IPS-18a (cell line): ENCODE measurements around the gene HCN2.

Source experiments
- H3K27ac ChIP-seq: one replicate; pipeline ENCODE4 v1.5.1; 2013; ENCODE audit warnings: low read length
- H3K27me3 ChIP-seq: one replicate; pipeline ENCODE4 v1.6.1; 2013; ENCODE audit warnings: mild to moderate bottlenecking, low read length; ENCODE audit not compliant: control insufficient read depth, insufficient read depth
- H3K36me3 ChIP-seq: one replicate; pipeline ENCODE4 v1.6.1; 2013; ENCODE audit warnings: low read depth, low read length; ENCODE audit not compliant: control insufficient read depth
- H3K4me1 ChIP-seq: one replicate; pipeline ENCODE4 v1.6.1; 2013; ENCODE audit warnings: low read depth, low read length; ENCODE audit not compliant: control insufficient read depth
- H3K4me3 ChIP-seq: one replicate; pipeline ENCODE4 v1.5.1; 2013; ENCODE audit warnings: low read length
- H3K9ac ChIP-seq: one replicate; pipeline ENCODE4 v1.6.1; 2013; ENCODE audit warnings: mild to moderate bottlenecking, low read length, moderate library complexity
- H3K9me3 ChIP-seq: one replicate; pipeline ENCODE4 v1.6.1; 2013; ENCODE audit warnings: low read depth, low read length; ENCODE audit not compliant: control insufficient read depth

Gene HCN2

DNA sequence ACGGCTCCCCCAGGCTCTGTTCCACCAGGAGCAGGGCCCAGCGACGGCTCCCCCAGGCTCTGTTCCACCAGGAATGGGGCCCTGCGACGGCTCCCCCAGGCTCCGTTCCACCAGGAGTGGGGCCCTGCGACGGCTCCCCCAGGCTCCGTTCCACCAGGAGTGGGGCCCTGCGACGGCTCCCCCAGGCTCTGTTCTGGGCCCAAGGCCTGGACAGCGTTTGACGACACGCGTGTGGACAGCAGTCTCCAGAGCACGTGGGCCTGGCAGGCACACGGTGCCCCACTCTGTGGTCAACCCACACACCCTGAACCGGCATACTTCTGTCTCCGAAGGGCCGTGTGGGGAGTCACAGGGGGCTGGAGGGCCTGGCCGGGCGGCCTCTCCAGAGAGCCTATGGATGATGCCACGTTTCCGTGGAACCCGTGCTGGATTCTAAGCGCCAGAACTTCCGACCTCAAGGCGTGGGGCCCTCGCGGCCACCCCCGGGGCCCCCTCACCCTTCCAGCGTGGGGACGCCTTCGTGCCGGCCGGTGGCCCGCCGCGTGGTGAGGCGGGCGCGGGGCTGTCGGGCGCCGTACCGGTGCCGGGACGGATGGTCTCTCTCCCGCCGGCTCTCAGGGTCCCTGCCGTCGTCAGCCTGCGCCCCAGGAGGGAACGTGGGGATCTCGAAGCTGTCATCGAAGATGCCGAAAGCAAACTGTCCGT, 61.6 kb downstream of the HCN2 start:
- H3K9me3 ChIP-seq: no peaks in the 10 kb centered on the region
- no peaks in the 10 kb centered on the region for H3K27me3 ChIP-seq
- no peaks in the 10 kb centered on the region for H3K4me1 ChIP-seq
- H3K9ac ChIP-seq: no peak overlapping the region
- no peak overlapping the region for H3K4me3 ChIP-seq
- no peak overlapping the region for H3K27ac ChIP-seq
- H3K36me3 ChIP-seq: peaks cover 24% of the 10 kb centered on the region

GRCh38 chr19:651991-652390, 62.3 kb downstream of the HCN2 start:
- Histone ChIP-seq H3K27me3 (no peaks in the 10 kb centered on the region), H3K4me1 (no peaks in the 10 kb centered on the region), H3K9me3 (no peaks in the 10 kb centered on the region), H3K27ac (no peak overlapping the region), H3K4me3 (no peak overlapping the region), H3K9ac (no peak overlapping the region), H3K36me3 (peaks cover 20% of the 10 kb centered on the region)

DNA sequence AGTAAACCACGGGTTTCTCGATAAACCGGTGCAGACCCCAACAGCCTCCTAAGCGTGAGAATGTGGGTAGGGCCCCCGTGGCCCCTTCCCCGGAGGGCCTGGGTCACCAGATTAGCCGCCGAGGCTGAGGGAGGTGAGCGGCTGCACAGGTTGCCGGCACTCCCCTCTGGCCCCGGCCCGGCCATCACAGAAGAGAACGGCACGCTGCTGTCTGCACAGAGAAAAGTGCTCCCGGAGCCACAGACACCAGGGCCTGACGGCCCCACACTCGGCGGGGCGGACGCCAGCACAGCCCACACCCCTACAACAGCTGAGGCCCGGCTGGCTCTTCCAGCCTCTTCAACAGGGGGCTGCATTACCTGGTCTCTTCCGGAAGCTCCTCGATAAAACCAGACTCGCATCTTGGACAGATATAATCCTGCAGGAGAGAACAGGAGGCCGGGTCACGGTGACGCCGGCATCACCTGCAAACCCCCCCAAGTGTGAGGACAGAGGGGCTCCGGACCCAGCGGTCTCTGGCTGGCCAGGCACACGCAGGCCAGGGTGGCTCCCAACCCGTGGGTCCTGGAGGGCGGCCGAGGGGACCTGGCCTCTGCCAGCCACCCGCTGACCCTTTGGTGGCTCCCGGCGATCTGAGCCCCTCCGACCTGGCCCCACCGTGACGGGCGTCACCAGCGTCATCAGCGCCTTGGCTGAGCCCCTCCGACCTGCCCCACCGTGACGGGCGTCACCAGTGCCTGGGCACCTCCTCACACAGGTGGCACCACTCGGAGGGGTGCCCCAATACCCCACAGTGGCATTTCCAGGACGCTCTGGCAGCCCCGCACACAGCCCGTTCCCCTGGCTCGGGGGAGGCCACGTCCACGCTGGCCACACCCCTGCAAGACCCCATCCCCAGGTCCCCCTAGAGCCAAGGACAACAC, 63.0 kb downstream of the HCN2 start:
- H3K27ac ChIP-seq: no peak overlapping the region
- H3K9ac ChIP-seq: no peak overlapping the region
- no peaks in the 10 kb centered on the region for H3K9me3 ChIP-seq
- H3K36me3 ChIP-seq: peaks cover 17% of the 10 kb centered on the region
- H3K4me1 ChIP-seq: no peaks in the 10 kb centered on the region
- H3K27me3 ChIP-seq: no peaks in the 10 kb centered on the region
- H3K4me3 ChIP-seq: no peak overlapping the region

GRCh38 chr19:653425-653824, 63.7 kb downstream of the HCN2 start:
- H3K27me3 ChIP-seq: no peaks in the 10 kb centered on the region
- H3K27ac ChIP-seq: no peak overlapping the region
- H3K36me3 ChIP-seq: peaks cover 16% of the 10 kb centered on the region
- no peak overlapping the region for H3K4me3 ChIP-seq
- H3K4me1 ChIP-seq: no peaks in the 10 kb centered on the region
- no peaks in the 10 kb centered on the region for H3K9me3 ChIP-seq
- no peak overlapping the region for H3K9ac ChIP-seq

DNA sequence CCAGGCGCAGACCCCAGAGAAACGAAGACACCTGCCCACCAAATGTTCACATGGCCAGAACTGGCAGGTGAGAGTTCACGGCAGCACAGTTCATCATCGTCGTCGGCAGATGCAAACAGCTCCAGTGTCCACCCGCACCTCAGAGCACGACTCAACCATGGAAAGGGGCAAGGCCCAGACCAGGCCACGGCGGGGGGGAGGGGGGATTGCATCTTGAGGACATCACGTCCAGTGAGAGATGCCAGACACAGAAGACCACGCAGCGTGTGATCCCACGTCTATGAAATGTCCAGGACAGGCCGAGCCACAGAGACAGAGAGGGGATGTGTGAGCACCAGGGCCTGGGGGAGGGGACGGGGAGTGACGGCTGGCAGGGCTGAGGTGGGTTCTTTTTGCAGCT, 66.0 kb downstream of the HCN2 start:
- Histone ChIP-seq H3K27me3 (no peaks in the 10 kb centered on the region), H3K9me3 (no peaks in the 10 kb centered on the region), H3K4me1 (no peaks in the 10 kb centered on the region), H3K9ac (no peak overlapping the region), H3K4me3 (no peak overlapping the region), H3K36me3 (peaks cover 6% of the 10 kb centered on the region), H3K27ac (no peak overlapping the region)

DNA sequence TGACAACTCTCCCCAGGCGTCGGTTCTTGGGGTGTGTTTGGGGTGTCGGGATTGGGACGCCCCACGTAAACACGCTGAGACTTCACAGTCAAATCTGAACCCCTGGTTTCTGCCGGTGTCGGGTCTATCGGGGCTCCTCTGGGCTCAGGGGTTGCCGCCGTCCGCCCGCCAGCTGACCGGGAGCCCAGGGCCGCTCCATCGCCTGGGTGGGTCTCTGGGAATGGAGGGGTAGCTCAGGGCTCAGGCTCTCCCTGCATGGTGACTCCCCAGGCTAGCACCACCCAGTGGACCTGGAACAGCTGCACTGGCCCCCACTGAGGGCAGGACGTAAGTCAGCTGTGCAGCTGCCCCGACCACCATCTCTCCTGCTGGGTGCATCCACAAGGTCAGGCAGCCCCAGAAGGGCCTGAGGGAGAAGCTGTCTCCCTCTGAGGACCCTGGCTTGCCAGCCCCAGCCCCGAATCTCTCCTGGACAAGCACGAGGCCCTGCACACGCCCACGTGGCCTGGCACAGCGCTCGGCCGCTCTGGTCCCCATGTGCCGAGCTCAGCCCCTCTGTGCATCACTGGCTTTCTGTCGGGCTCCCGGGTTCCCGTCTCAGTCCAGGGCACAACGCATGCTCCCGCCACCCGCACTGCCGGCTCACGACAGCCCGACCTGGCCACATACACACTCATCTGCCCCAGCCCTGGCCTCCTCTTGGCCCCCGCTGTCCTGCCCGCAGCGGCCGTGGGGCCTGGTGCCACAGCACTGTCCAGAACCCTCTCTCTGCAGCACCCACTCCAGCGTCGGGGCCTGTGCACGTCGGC, 67.3 kb downstream of the HCN2 start:
- no peak overlapping the region for H3K4me3 ChIP-seq
- H3K4me1 ChIP-seq: no peaks in the 10 kb centered on the region
- H3K27me3 ChIP-seq: no peaks in the 10 kb centered on the region
- H3K9me3 ChIP-seq: no peaks in the 10 kb centered on the region
- no peak overlapping the region for H3K9ac ChIP-seq
- H3K27ac ChIP-seq: no peak overlapping the region
- no peaks in the 10 kb centered on the region for H3K36me3 ChIP-seq

GRCh38 chr19:657611-658010, 67.9 kb downstream of the HCN2 start:
- Histone ChIP-seq H3K27ac (no peak overlapping the region), H3K36me3 (no peaks in the 10 kb centered on the region), H3K4me1 (no peaks in the 10 kb centered on the region), H3K9me3 (no peaks in the 10 kb centered on the region), H3K27me3 (no peaks in the 10 kb centered on the region), H3K9ac (no peak overlapping the region), H3K4me3 (no peak overlapping the region)

DNA sequence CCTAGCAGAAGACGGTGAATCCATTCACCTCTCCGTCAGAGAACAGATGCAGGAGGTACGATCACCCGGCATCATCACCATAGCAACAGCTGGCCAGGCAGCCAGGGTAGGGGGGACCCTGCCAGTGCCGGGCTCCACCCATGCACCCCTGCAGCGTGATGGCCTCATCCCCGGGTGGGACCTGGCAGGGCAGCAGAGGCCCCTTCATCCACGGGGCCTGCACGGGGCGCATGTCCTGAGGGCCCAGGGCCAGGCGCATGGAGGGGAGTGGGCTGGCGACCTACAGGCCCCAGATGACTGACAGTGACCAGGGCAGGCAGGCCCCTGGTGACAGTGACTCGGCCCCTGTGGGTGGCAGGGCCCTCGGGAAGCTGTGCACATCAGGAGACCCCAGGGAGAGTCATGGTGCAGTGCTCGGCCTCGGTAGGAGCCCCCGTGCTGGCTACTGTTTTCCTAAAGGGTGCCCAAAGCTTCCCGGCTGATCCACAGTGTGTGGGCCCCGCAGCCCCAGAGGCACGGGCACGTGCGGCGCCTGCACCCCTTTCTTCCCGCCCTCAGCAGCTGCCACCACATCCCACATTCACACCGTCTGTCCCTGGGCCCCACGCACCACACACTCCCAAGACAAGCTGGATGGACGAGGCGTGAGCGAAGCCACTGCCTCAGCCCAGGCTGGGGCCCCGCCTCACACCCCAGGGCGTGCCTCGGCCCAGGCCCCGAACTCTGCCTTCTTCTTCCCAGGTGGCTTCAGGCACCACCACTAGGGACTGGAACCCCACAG, 68.6 kb downstream of the HCN2 start:
- Histone ChIP-seq H3K9ac (no peak overlapping the region), H3K27ac (no peak overlapping the region), H3K4me3 (no peak overlapping the region), H3K9me3 (no peaks in the 10 kb centered on the region), H3K36me3 (no peaks in the 10 kb centered on the region), H3K27me3 (no peaks in the 10 kb centered on the region), H3K4me1 (no peaks in the 10 kb centered on the region)

- Histone ChIP-seq H3K36me3 (no peaks in the 10 kb centered on the region), H3K4me3 (no peak overlapping the region), H3K9me3 (no peaks in the 10 kb centered on the region), H3K27me3 (no peaks in the 10 kb centered on the region), H3K9ac (no peak overlapping the region), H3K27ac (no peak overlapping the region), H3K4me1 (no peaks in the 10 kb centered on the region)
Observed at GRCh38 chr19:658916-659839, 69.5 kb downstream of the HCN2 start.

GRCh38 chr19:660793-661426, 71.2 kb downstream of the HCN2 start:
- Histone ChIP-seq H3K27me3 (peaks cover 4% of the 10 kb centered on the region), H3K27ac (no peak overlapping the region), H3K4me1 (no peaks in the 10 kb centered on the region), H3K9me3 (no peaks in the 10 kb centered on the region), H3K9ac (peak overlapping the region; percentile 84), H3K36me3 (no peaks in the 10 kb centered on the region), H3K4me3 (no peak overlapping the region)
